ENCODE results near the gene RPL13A. TPM values are rescaled to one million over a fixed set of nuclear protein-coding genes. Genes with fewer than 3 reads are reported as not detected.

Gene RPL13A
- total and polyA plus RNA-seq, 9 of the 15 experiments (the other 6 are each of a cell fraction or from before 2014, with no cell fraction given): 1,744 to 5,482 (median 2,949) TPM

- peak; percentile 87 for TF ChIP-seq ZBTB40 (IDR thresholded peaks at IDR 0.05)
- TF ChIP-seq ZBTB40 (CRISPR knock-in tag; IDR thresholded peaks at IDR 0.05): no peak
- peak; percentile 97 for TF ChIP-seq GTF2E2 (tag; IDR thresholded peaks at IDR 0.05)
- TF ChIP-seq SUPT5H (IDR thresholded peaks at IDR 0.05): peak; percentile 100
- no peak for TF ChIP-seq ZNF75A (CRISPR knock-in tag; IDR thresholded peaks at IDR 0.05)
- peak; percentile 61; the same call in 1 of the 2 replicates for TF ChIP-seq E2F1 (CRISPR knock-in tag; IDR thresholded peaks at IDR 0.05)
- no peak for TF ChIP-seq FOXK1 (CRISPR knock-in tag; IDR thresholded peaks at IDR 0.05; ENCODE audit: borderline replicate concordance)
- TF ChIP-seq ATF7 (IDR thresholded peaks at IDR 0.05): peak; percentile 97
- TF ChIP-seq ZNF277 (CRISPR knock-in tag; IDR thresholded peaks at IDR 0.05; ENCODE audit: borderline replicate concordance): no peak
- TF ChIP-seq JUNB (CRISPR knock-in tag; conservative IDR thresholded peaks at IDR 0.05): no peak
- TF ChIP-seq CBX2 (IDR thresholded peaks at IDR 0.05; ENCODE audit: insufficient read depth, low read length, poor library complexity, severe bottlenecking): no peak
- peak; percentile 5 to 38; a peak in 2 of 4 replicates for TF ChIP-seq SIX5 (IDR thresholded peaks at IDR 0.05; ENCODE audit: borderline replicate concordance in 1 of 2, insufficient read depth in 1 of 2, low read depth in 1 of 2, low read length in 2 of 2)
- TF ChIP-seq EWSR1 (IDR thresholded peaks at IDR 0.05; ENCODE audit: borderline replicate concordance, low read depth, partially characterized antibody): no peak
Measured at GRCh38 chr19:49487277-49488045, at the start of gene RPL13A (continued).
